SK-N-SH treated with all-trans-retinoic acid at 6 μM for 48 hours (cell line): ENCODE data around the gene ARMH1.

Experiments used
- ARNTL ChIP-seq: fragments of 450-650 bp; formaldehyde crosslinking; IDR thresholded peaks from 2 replicates; pipeline ENCODE4 v1.5.0; 2020; ENCODE audit warnings: low read depth, mild to moderate bottlenecking, moderate library complexity, borderline replicate concordance
- BACH2 ChIP-seq: fragments of 250-450 bp; sonication (Bioruptor Pico); IDR thresholded peaks from 2 replicates; pipeline ENCODE4 v1.9.0; 2021; ENCODE audit warnings: mild to moderate bottlenecking, borderline replicate concordance
- ISL1 ChIP-seq: fragments of 250-450 bp; sonication (Bioruptor Pico); IDR thresholded peaks from 2 replicates; pipeline ENCODE4 v2.1.2; 2022; ENCODE audit warnings: mild to moderate bottlenecking, moderate library complexity
- PATZ1 ChIP-seq: fragments of 250-450 bp; sonication (Bioruptor Pico); IDR thresholded peaks from 2 replicates; pipeline ENCODE4 v1.8.0; 2020; ENCODE audit warnings: mild to moderate bottlenecking, moderate library complexity, borderline replicate concordance
- PPARA ChIP-seq: fragments of 250-450 bp; sonication (Bioruptor Pico); IDR thresholded peaks from 2 replicates; pipeline ENCODE4 v1.5.0; 2020; ENCODE audit warnings: mild to moderate bottlenecking, borderline replicate concordance
- RARB ChIP-seq: fragments of 250-450 bp; sonication (Bioruptor Pico); IDR thresholded peaks from 2 replicates; pipeline ENCODE4 v1.8.0; 2021; ENCODE audit warnings: mild to moderate bottlenecking, moderate library complexity
- SNAI2 ChIP-seq: fragments of 250-450 bp; sonication (Bioruptor Pico); IDR thresholded peaks from 2 replicates; pipeline ENCODE4 v1.5.0; 2020; ENCODE audit warnings: mild to moderate bottlenecking, moderate library complexity
- TCF4 ChIP-seq: fragments of 250-450 bp; sonication (Bioruptor Pico); IDR thresholded peaks from 2 replicates; pipeline ENCODE4 v1.8.0; 2021; ENCODE audit warnings: mild to moderate bottlenecking, moderate library complexity, borderline replicate concordance
- ZC3H10 ChIP-seq: fragments of 250-450 bp; sonication (Bioruptor Pico); IDR thresholded peaks from 2 replicates; pipeline ENCODE4 v1.5.1; 2021; ENCODE audit warnings: mild to moderate bottlenecking, moderate library complexity
- ZFP3 ChIP-seq: fragments of 250-450 bp; sonication (Bioruptor Pico); IDR thresholded peaks from 2 replicates; pipeline ENCODE4 v1.5.0; 2020; ENCODE audit warnings: mild to moderate bottlenecking, moderate library complexity
- ZNF565 ChIP-seq: fragments of 450-650 bp; formaldehyde crosslinking; conservative IDR thresholded peaks from 2 replicates; pipeline ENCODE4 v1.5.0; 2020; ENCODE audit warnings: low read depth, mild to moderate bottlenecking, moderate library complexity
- ZNF70 ChIP-seq: fragments of 450-650 bp; formaldehyde crosslinking; IDR thresholded peaks from 2 replicates; pipeline ENCODE4 v1.5.0; 2020; ENCODE audit warnings: mild to moderate bottlenecking, moderate library complexity
- ZNF8 ChIP-seq: fragments of 450-650 bp; formaldehyde crosslinking; IDR thresholded peaks from 2 replicates; pipeline ENCODE4 v1.5.0; 2020; ENCODE audit warnings: mild to moderate bottlenecking, moderate library complexity

DNA sequence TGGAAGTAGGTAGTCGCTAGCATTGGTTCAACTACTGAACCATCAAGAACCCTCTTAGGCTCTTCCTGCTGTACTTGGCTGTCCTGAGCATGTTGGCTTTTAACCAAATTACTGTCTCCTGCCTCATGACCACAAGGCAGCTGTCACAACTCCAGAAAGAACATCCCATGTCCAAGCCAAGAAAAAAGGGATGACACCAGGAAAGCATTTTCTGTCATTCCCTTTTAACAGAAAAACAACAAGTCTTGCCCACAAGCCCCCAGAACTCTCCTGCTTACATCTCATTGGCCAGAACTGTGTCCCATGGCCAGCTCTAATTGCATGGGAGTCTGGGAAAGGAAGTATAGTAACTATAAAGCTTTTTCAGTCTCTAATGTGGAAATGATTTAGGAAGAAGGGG, 58.9 kb downstream of the ARMH1 start:
- TF ChIP-seq ZNF70 (CRISPR knock-in tag), result no peak
- TF ChIP-seq ZC3H10 (CRISPR knock-in tag), result no peak
- TF ChIP-seq PATZ1 (CRISPR knock-in tag), result no peak
- no peak for TF ChIP-seq BACH2
- no peak for TF ChIP-seq SNAI2 (CRISPR knock-in tag)
- TF ChIP-seq ZNF8 (CRISPR knock-in tag), result no peak
- TF ChIP-seq ZNF565 (CRISPR knock-in tag), result no peak
- TF ChIP-seq ZFP3, result no peak
- no peak for TF ChIP-seq PPARA (CRISPR knock-in tag)
- TF ChIP-seq ISL1 (CRISPR knock-in tag), result no peak
- no peak for TF ChIP-seq TCF4 (CRISPR knock-in tag)
- TF ChIP-seq RARB (CRISPR knock-in tag), result no peak
- TF ChIP-seq ARNTL (CRISPR knock-in tag), result no peak
